HepG2 (cell line): ENCODE results near the gene RAX. TPM values are rescaled to one million over a fixed set of nuclear protein-coding genes. Genes with fewer than 3 reads are reported as not detected.

Source experiments
- ATAC-seq: fragments of 200-7000 bp; cut with Tn5 transposase; 3 replicates; pipeline ENCODE4 v1.9.1; 2020; ENCODE audit warnings: mild to moderate bottlenecking, moderate library complexity
- BruUV-seq: library from RNA; stranded (reverse); fragments of 400-500 nt; replicated peaks from 2 replicates; lab custom pipeline; 2021; lab: Mats Ljungman, UMichigan
- CTCF ChIA-PET: fragments of 300-600 bp; formaldehyde crosslinking; extraction: SDS; loops from one replicate; lab custom pipeline; 2021; ENCODE audit warnings: low total read pairs, inconsistent platforms, low intra/inter-chr PET ratio; lab: Yijun Ruan, JAX
- POLR2A ChIA-PET: fragments of 350-600 bp; sonication (Branson Sonifier 250); formaldehyde crosslinking; loops from one replicate; lab custom pipeline; 2020; ENCODE audit warnings: antibody characterized with exemption, inconsistent platforms; lab: Yijun Ruan, JAX
- DNase-seq: peaks from one replicate; pipeline ENCODE4 v3.0.0-alpha.2; 2015; ENCODE audit warnings: low spot score
- FAIRE-seq: peaks from 3 replicates; lab custom pipeline; 2011; peaks lifted over from hg19 to GRCh38; lab: Jason Lieb, UNC
- H2AFZ ChIP-seq: one replicate; pipeline ENCODE4 v1.6.1; 2011; ENCODE audit warnings: low read length, inconsistent platforms
- H3K27ac ChIP-seq: fragments of 300-600 bp; 3 replicates; pipeline ENCODE4 v1.8.0; 2011; ENCODE audit warnings: mixed run types, mild to moderate bottlenecking, mixed read lengths, low read length, inconsistent platforms; ENCODE audit not compliant: insufficient read depth; ENCODE audit errors: extremely low read length
- H3K27me3 ChIP-seq, 2 experiments: fragments of 200-600 bp in 1 of 2; 2 replicates in 1 of 2; 3 replicates in 1 of 2; pipeline versions ENCODE4 v1.6.0 to v1.8.0; 2011; ENCODE audit warnings: low read length in 2 of 2, mild to moderate bottlenecking in 2 of 2, moderate library complexity in 2 of 2, inconsistent platforms in 1 of 2; ENCODE audit not compliant: insufficient read depth in 2 of 2, control insufficient read depth in 1 of 2
- H3K36me3 ChIP-seq, 2 experiments: fragments of 200-600 bp in 1 of 2; replicated peaks in 1 of 2; 2 replicates in 1 of 2; 3 replicates in 1 of 2; pipeline versions ENCODE4 v1.5.1 to v1.8.0; 2011; ENCODE audit warnings: low read length in 2 of 2, inconsistent platforms in 1 of 2; ENCODE audit not compliant: insufficient read depth in 2 of 2, control insufficient read depth in 1 of 2
- H3K4me1 ChIP-seq: 2 replicates; pipeline ENCODE4 v1.5.1; 2012; ENCODE audit warnings: low read length, inconsistent platforms; ENCODE audit not compliant: insufficient read depth
- H3K4me2 ChIP-seq: 2 replicates; pipeline ENCODE4 v1.6.0; 2011; ENCODE audit warnings: low read depth, low read length, inconsistent platforms
- H3K4me3 ChIP-seq, 3 experiments: fragments of 200-600 bp in 1 of 3; sonication (generic), shearing (Covaris generic) in 1 of 3; replicated peaks in 1 of 3; 2 replicates each; pipeline ENCODE4 v1.5.1; 2011 to 2016; ENCODE audit warnings: low read length in 3 of 3, inconsistent platforms in 2 of 3, low read depth in 2 of 3, mild to moderate bottlenecking in 2 of 3, control low read depth in 1 of 3, mixed read lengths in 1 of 3; ENCODE audit not compliant: insufficient read depth in 1 of 3
- H3K79me2 ChIP-seq: one replicate; pipeline ENCODE4 v1.6.1; 2011; ENCODE audit warnings: low read length, inconsistent platforms; ENCODE audit not compliant: insufficient read depth
- H3K9ac ChIP-seq: 2 replicates; pipeline ENCODE4 v1.6.0; 2011; ENCODE audit warnings: mild to moderate bottlenecking, low read depth, low read length, inconsistent platforms; ENCODE audit not compliant: insufficient read depth
- H3K9me3 ChIP-seq: 2 replicates; pipeline ENCODE4 v1.5.1; 2012; ENCODE audit warnings: mild to moderate bottlenecking, low read length
- H4K20me1 ChIP-seq: 2 replicates; pipeline ENCODE4 v1.6.0; 2011; ENCODE audit warnings: inconsistent platforms, mild to moderate bottlenecking, low read length, moderate library complexity; ENCODE audit not compliant: insufficient read depth
- ELF4 ChIP-seq: sonication (generic); formaldehyde crosslinking; IDR thresholded peaks from 2 replicates; pipeline ENCODE4 v1.5.0; 2020; ENCODE audit warnings: missing genetic modification reagents, mild to moderate bottlenecking, moderate library complexity, borderline replicate concordance
- MBD4 ChIP-seq: IDR thresholded peaks from 2 replicates; pipeline ENCODE4 v1.6.1; 2012; ENCODE audit warnings: low read length, inconsistent platforms, borderline replicate concordance
- MEIS1 ChIP-seq: sonication (generic); formaldehyde crosslinking; IDR thresholded peaks from 2 replicates; pipeline ENCODE4 v1.9.0; 2021; ENCODE audit warnings: mild to moderate bottlenecking, missing genetic modification reagents, moderate library complexity, borderline replicate concordance
- NR1H2 ChIP-seq: sonication (generic); formaldehyde crosslinking; IDR thresholded peaks from 2 replicates; pipeline ENCODE4 v1.8.1; 2022; ENCODE audit warnings: low read depth, missing genetic modification reagents, borderline replicate concordance
- POLR2A ChIP-seq, 2 experiments: IDR thresholded peaks; 2 replicates each; pipeline ENCODE4 v1.6.1; 2011; ENCODE audit warnings: low read depth in 2 of 2, low read length in 2 of 2, mild to moderate bottlenecking in 1 of 2, moderate library complexity in 1 of 2; ENCODE audit not compliant: insufficient read depth in 1 of 2
- REXO4 ChIP-seq: sonication (generic); formaldehyde crosslinking; IDR thresholded peaks from 2 replicates; pipeline ENCODE4 v1.8.0; 2022; ENCODE audit warnings: missing genetic modification reagents, mild to moderate bottlenecking, borderline replicate concordance
- SRSF4 ChIP-seq: fragments of 200-400 bp; formaldehyde crosslinking; IDR thresholded peaks from one replicate; pipeline ENCODE4 v1.6.1; 2018; ENCODE audit warnings: mild to moderate bottlenecking, low read depth, low read length, moderate library complexity; ENCODE audit not compliant: poor library complexity, severe bottlenecking
- TOE1 ChIP-seq: sonication (generic); formaldehyde crosslinking; IDR thresholded peaks from 2 replicates; pipeline ENCODE4 v1.4.0; 2020; ENCODE audit warnings: mild to moderate bottlenecking, missing genetic modification reagents
- ZNF557 ChIP-seq: sonication (generic); formaldehyde crosslinking; IDR thresholded peaks from 2 replicates; pipeline ENCODE4 v1.4.0; 2020; ENCODE audit warnings: missing genetic modification reagents
- ZNF562 ChIP-seq: sonication (generic); formaldehyde crosslinking; IDR thresholded peaks from 2 replicates; pipeline ENCODE4 v1.8.0; 2022; ENCODE audit warnings: missing genetic modification reagents, borderline replicate concordance
- ZNF775 ChIP-seq: sonication (generic); formaldehyde crosslinking; IDR thresholded peaks from 2 replicates; pipeline ENCODE4 v1.4.0; 2020; ENCODE audit warnings: missing genetic modification reagents, mild to moderate bottlenecking, moderate library complexity, borderline replicate concordance
- ZSCAN25 ChIP-seq: sonication (generic); formaldehyde crosslinking; IDR thresholded peaks from 2 replicates; pipeline ENCODE4 v1.8.0; 2022; ENCODE audit warnings: mild to moderate bottlenecking, missing genetic modification reagents
- ZSCAN29 ChIP-seq: sonication (generic); formaldehyde crosslinking; conservative IDR thresholded peaks from 2 replicates; pipeline ENCODE4 v1.4.0; 2020; ENCODE audit warnings: mild to moderate bottlenecking, missing genetic modification reagents
- WGBS: methylation state at CpG from one replicate; pipeline ENCODE4 v1.1.6; 2017; ENCODE audit warnings: low lambda C conversion rate; 5-methylcytosine and 5-hydroxymethylcytosine counted together
- in situ Hi-C: cut with HindIII; loops from 2 replicates; pipeline ENCODE4 v1.10.0; 2017; ENCODE audit warnings: low pct_unique_long_range_greater_than_20kb; ENCODE audit not compliant: extremely low pct_ligation_motif_present
- intact Hi-C: fragments of 100-400 bp; cut with micrococcal nuclease; formaldehyde crosslinking; loops from one replicate; pipeline ENCODE4 v1.10.0; 2022; ENCODE audit not compliant: unreplicated experiment
- polyA plus RNA-seq, 8 experiments: library from polyadenylated mRNA; depleted of rRNA in 3 of 8; stranded (reverse) in 7 of 8; unstranded in 1 of 8; fragments of >200 nt; fragmentation: Illumina TruSeq in 4 of 8; extraction: Trizol in 4 of 8; gene quantifications; 2 replicates each; pipeline versions ENCODE4 v1.2.1 to v1.2.3, GENCODE V29; 2011 to 2016; ENCODE audit warnings: low read depth in 4 of 8, missing spikeins in 1 of 8, mixed read lengths in 1 of 8; ENCODE audit not compliant: insufficient read depth in 1 of 8
- total RNA-seq, 5 experiments: library from RNA; depleted of rRNA; stranded (reverse); fragments of >200 nt; fragmentation: Illumina TruSeq; extraction: Trizol; gene quantifications; 2 replicates each; pipeline ENCODE4 v1.2.3, GENCODE V29; 2016; ENCODE audit warnings: low read depth in 1 of 5
- TF ChIP-seq, protein P1 (sequence below): IDR thresholded peaks from 2 replicates; pipeline ENCODE4 v1.6.1; 2016; ENCODE audit warnings: missing compliant biosample characterization, missing genetic modification reagents, borderline replicate concordance
- TF ChIP-seq, protein P2 (sequence below): IDR thresholded peaks from 2 replicates; pipeline ENCODE4 v1.6.1; 2016; ENCODE audit warnings: missing genetic modification reagents, missing compliant biosample characterization
- TF ChIP-seq, protein P3 (sequence below): sonication (generic); formaldehyde crosslinking; IDR thresholded peaks from 2 replicates; pipeline ENCODE4 v1.4.0; 2020; ENCODE audit warnings: mild to moderate bottlenecking, missing genetic modification reagents

RAX gene
- total and polyA plus RNA-seq, 2 of the 13 experiments (the other 11 are each of a cell fraction or from before 2014, with no cell fraction given): not detected

- Histone ChIP-seq H3K4me2 (no peak within 1 kb of the TSS), H3K36me3 (no peaks in the 10 kb centered on the region), H3K27ac (no peak within 1 kb of the TSS), H3K4me3 (no peak within 1 kb of the TSS), H3K9ac (no peak within 1 kb of the TSS), H3K9me3 (no peaks in the 10 kb centered on the region), H4K20me1 (no peaks in the 10 kb centered on the region), H3K4me1 (no peaks in the 10 kb centered on the region), H3K79me2 (no peaks in the 10 kb centered on the region), H2AFZ (no peak within 1 kb of the TSS), H3K27me3 (no peaks in the 10 kb centered on the region; a peak in 1 of 5 replicates)
- CTCF ChIA-PET: no interaction called here
- WGBS: 12% methylated on average over 4 of the region's 4 CpGs
- ATAC-seq: no peak
- TF ChIP-seq, protein P1, sequence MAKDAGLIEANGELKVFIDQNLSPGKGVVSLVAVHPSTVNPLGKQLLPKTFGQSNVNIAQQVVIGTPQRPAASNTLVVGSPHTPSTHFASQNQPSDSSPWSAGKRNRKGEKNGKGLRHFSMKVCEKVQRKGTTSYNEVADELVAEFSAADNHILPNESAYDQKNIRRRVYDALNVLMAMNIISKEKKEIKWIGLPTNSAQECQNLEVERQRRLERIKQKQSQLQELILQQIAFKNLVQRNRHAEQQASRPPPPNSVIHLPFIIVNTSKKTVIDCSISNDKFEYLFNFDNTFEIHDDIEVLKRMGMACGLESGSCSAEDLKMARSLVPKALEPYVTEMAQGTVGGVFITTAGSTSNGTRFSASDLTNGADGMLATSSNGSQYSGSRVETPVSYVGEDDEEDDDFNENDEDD (CRISPR knock-in tag): no peak
- TF ChIP-seq ZNF562 (CRISPR knock-in tag) (no peak), POLR2A (IDR thresholded peaks at IDR 0.05; ENCODE audit: insufficient read depth in 1 of 2, low read depth in 2 of 2, low read length in 2 of 2) (no peak), TOE1 (CRISPR knock-in tag) (no peak), REXO4 (no peak), ZSCAN29 (CRISPR knock-in tag) (no peak), NR1H2 (CRISPR knock-in tag) (no peak), SRSF4 (no peak), MEIS1 (CRISPR knock-in tag) (no peak), ZNF775 (no peak), ZSCAN25 (CRISPR knock-in tag) (no peak), ZNF557 (CRISPR knock-in tag) (no peak), ELF4 (no peak), MBD4 (no peak)
- TF ChIP-seq, protein P2, sequence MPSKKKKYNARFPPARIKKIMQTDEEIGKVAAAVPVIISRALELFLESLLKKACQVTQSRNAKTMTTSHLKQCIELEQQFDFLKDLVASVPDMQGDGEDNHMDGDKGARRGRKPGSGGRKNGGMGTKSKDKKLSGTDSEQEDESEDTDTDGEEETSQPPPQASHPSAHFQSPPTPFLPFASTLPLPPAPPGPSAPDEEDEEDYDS (CRISPR knock-in tag): no peak
- TF ChIP-seq, protein P3, sequence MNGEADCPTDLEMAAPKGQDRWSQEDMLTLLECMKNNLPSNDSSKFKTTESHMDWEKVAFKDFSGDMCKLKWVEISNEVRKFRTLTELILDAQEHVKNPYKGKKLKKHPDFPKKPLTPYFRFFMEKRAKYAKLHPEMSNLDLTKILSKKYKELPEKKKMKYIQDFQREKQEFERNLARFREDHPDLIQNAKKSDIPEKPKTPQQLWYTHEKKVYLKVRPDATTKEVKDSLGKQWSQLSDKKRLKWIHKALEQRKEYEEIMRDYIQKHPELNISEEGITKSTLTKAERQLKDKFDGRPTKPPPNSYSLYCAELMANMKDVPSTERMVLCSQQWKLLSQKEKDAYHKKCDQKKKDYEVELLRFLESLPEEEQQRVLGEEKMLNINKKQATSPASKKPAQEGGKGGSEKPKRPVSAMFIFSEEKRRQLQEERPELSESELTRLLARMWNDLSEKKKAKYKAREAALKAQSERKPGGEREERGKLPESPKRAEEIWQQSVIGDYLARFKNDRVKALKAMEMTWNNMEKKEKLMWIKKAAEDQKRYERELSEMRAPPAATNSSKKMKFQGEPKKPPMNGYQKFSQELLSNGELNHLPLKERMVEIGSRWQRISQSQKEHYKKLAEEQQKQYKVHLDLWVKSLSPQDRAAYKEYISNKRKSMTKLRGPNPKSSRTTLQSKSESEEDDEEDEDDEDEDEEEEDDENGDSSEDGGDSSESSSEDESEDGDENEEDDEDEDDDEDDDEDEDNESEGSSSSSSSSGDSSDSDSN: no peak
- no peak for DNase-seq
- BruUV-seq: no TSS peak
- intact Hi-C loops: no loop called here
- POLR2A ChIA-PET: no interaction called here
- in situ Hi-C loops: no loop called here
- FAIRE-seq: no peak
These were observed 45.3 kb upstream of the RAX start, which contains the start of gene CPLX4 for GRCh38 chr18:59318460-59319050. Gene CPLX4 (minus strand): TSS chr18:59318649. CDS start chr18:59318462, 187 bp downstream.
